Vagina (tissue), 2 donors: ENCODE results near the gene TRIM33. TPM values are rescaled to one million over a fixed set of nuclear protein-coding genes. Genes with fewer than 3 reads are reported as not detected.

ENCODE experiments used
- DNase-seq, 2 donors: peaks; one replicate each; pipeline ENCODE4 v3.0.0-alpha.2; 2017; ENCODE audit errors: extremely low spot score in 2 of 2
- H3K27ac ChIP-seq: fragments of 200-600 bp; sonication (generic); one replicate; pipeline ENCODE4 v1.5.1; 2019
- H3K27me3 ChIP-seq: fragments of 200-600 bp; sonication (generic); one replicate; pipeline ENCODE4 v1.5.1; 2019
- H3K36me3 ChIP-seq, 2 donors: fragments of 200-600 bp; sonication (generic); one replicate each; pipeline ENCODE4 v1.5.1; 2017 to 2019
- H3K4me1 ChIP-seq: fragments of 200-600 bp; sonication (generic); one replicate; pipeline ENCODE4 v1.5.1; 2019
- H3K4me3 ChIP-seq, 2 donors: fragments of 200-600 bp; sonication (generic); 1 replicate in 1 of 2; 2 replicates in 1 of 2; pipeline ENCODE4 v1.5.1; 2016 to 2019
- H3K9me3 ChIP-seq: fragments of 200-600 bp; sonication (generic); one replicate; pipeline ENCODE4 v1.5.1; 2019
- POLR2A ChIP-seq, 2 donors: fragments of 450-650 bp; IDR thresholded peaks; one replicate each; pipeline ENCODE4 v1.6.1; 2017; ENCODE audit warnings: antibody characterized with exemption in 2 of 2, mild to moderate bottlenecking in 2 of 2, moderate library complexity in 2 of 2
- POLR2AphosphoS5 ChIP-seq, 2 donors: sonication (generic); formaldehyde crosslinking; IDR thresholded peaks; one replicate each; pipeline ENCODE4 v1.9.0; 2017; ENCODE audit warnings: antibody characterized with exemption in 2 of 2, mild to moderate bottlenecking in 2 of 2, low read depth in 1 of 2; ENCODE audit not compliant: insufficient read depth in 1 of 2
- intact Hi-C: fragments of 100-400 bp; cut with DNase I; formaldehyde crosslinking; loops from one replicate; pipeline ENCODE4 v1.15.1; 2023
- total RNA-seq: library from RNA; depleted of rRNA; stranded (reverse); fragments of >200 nt; gene quantifications from one replicate; pipeline ENCODE4 v1.2.3, GENCODE V29; 2016
- TF ChIP-seq, protein P1 (sequence below), 3 experiments: fragments of 450-650 bp in 2 of 3; fragments of 200-600 bp in 1 of 3; sonication (generic) in 1 of 3; IDR thresholded peaks; one replicate each; pipeline ENCODE4 v1.5.1; 2017 to 2019; ENCODE audit warnings: antibody characterized with exemption in 3 of 3, mild to moderate bottlenecking in 2 of 3, moderate library complexity in 2 of 3

The TRIM33 gene
- total RNA-seq, 1 donor from 2014 or later: 35.8 TPM

DNA sequence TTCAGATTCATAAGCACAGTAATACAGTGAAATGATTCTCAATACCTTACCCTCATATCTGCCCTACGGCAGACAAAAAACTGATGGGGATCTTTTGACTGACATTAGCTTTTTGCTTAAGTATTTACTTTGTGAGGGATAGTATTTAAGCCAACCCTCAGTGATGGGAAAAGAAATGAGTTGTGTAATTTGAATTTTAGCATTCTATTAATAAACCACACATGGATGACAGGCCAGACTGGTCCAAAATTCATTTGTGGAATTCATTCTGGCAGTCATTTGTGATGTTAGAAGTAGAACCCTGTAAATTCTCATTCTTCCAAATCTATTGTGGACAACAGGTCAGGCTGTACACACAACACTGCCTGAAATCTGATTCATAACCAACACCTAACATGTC, 14.9 kb downstream of the TRIM33 start:
- Histone ChIP-seq H3K27ac (no peak overlapping the region), H3K27me3 (no peaks in the 10 kb centered on the region), H3K4me3 (no peak overlapping the region), H3K9me3 (no peaks in the 10 kb centered on the region), H3K4me1 (peaks cover 39% of the 10 kb centered on the region), H3K36me3 (no peaks in the 10 kb centered on the region)
- no peak for DNase-seq
- intact Hi-C loops: no loop called here
- TF ChIP-seq, protein P1, sequence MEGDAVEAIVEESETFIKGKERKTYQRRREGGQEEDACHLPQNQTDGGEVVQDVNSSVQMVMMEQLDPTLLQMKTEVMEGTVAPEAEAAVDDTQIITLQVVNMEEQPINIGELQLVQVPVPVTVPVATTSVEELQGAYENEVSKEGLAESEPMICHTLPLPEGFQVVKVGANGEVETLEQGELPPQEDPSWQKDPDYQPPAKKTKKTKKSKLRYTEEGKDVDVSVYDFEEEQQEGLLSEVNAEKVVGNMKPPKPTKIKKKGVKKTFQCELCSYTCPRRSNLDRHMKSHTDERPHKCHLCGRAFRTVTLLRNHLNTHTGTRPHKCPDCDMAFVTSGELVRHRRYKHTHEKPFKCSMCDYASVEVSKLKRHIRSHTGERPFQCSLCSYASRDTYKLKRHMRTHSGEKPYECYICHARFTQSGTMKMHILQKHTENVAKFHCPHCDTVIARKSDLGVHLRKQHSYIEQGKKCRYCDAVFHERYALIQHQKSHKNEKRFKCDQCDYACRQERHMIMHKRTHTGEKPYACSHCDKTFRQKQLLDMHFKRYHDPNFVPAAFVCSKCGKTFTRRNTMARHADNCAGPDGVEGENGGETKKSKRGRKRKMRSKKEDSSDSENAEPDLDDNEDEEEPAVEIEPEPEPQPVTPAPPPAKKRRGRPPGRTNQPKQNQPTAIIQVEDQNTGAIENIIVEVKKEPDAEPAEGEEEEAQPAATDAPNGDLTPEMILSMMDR (IDR thresholded peaks at IDR 0.05): no peak
- TF ChIP-seq POLR2A (IDR thresholded peaks at IDR 0.05): no peak
- no peak for TF ChIP-seq POLR2AphosphoS5 (IDR thresholded peaks at IDR 0.05; ENCODE audit: insufficient read depth in 1 of 2, low read depth in 1 of 2)

DNA sequence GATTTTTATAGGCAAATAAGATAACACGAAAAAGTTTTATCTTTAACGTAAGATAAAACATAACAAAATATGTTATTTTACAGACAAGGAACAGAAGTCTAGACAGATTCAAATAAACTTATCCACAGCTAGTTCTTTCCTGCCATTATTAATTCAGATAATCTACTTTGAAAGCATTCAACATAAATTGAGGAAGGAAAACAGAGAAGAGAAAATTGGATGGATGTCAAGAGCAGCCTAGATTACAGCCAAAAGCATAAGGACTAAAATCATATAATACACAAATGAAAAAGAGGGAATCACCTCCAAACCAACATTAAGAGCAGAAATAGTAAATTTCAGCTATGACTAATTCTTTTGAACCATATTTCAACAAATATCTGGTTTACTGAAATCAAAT, 15.5 kb downstream of the TRIM33 start:
- Histone ChIP-seq H3K4me3 (no peak overlapping the region), H3K9me3 (no peaks in the 10 kb centered on the region), H3K27me3 (no peaks in the 10 kb centered on the region), H3K27ac (no peak overlapping the region), H3K36me3 (no peaks in the 10 kb centered on the region), H3K4me1 (peaks cover 39% of the 10 kb centered on the region)
- intact Hi-C loops: no loop called here
- TF ChIP-seq POLR2A (IDR thresholded peaks at IDR 0.05): no peak
- TF ChIP-seq, protein P1 (IDR thresholded peaks at IDR 0.05): no peak
- no peak for DNase-seq

DNA sequence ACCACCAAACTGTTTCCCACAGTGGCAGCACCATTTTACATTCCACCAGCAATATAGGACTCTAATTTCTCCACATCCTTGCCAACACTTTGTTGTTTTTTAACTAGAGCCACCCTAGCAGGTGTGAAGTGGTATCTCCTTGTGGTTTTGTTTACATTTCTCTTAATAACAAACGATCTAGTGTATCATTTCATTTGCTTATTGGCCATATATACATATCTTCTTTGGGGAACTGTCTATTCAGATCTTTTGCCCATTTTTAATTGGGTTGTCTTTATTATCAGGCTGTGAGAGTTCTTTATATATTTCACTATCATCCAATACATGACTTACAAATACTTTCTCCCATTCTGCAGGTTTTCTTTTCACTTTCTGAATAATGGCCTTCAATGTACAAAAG, 18.0 kb downstream of the TRIM33 start:
- TF ChIP-seq, protein P1 (IDR thresholded peaks at IDR 0.05): no peak
- TF ChIP-seq POLR2A (IDR thresholded peaks at IDR 0.05): no peak
- no peak for TF ChIP-seq POLR2AphosphoS5 (IDR thresholded peaks at IDR 0.05; ENCODE audit: insufficient read depth in 1 of 2, low read depth in 1 of 2)
- Histone ChIP-seq H3K4me1 (peaks cover 32% of the 10 kb centered on the region), H3K36me3 (no peaks in the 10 kb centered on the region), H3K9me3 (no peaks in the 10 kb centered on the region), H3K4me3 (no peak overlapping the region), H3K27ac (no peak overlapping the region), H3K27me3 (no peaks in the 10 kb centered on the region)
- DNase-seq: no peak
- intact Hi-C loops: no loop called here

DNA sequence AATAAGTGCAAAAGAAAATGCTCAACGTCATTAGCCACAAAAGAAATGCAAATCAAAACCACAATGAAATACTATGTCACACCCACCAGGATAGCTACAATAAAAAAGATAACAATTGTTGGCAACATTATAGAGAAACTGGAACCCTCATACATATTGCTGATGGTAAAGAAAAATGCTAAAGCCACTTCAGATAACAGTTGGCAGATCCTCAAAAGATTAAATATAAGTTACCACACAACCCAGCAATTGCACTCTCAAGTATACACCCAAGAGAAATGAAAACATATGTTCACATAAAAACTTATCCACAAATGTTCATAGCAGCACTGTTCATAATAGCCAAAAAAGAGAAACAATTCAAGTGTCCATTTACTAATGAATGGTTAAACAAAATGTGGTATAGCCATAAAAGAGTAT, 20.7 kb downstream of the TRIM33 start:
- Histone ChIP-seq H3K9me3 (no peaks in the 10 kb centered on the region), H3K4me1 (peaks cover 19% of the 10 kb centered on the region), H3K27me3 (no peaks in the 10 kb centered on the region), H3K36me3 (no peaks in the 10 kb centered on the region), H3K4me3 (no peak overlapping the region), H3K27ac (no peak overlapping the region)
- TF ChIP-seq POLR2AphosphoS5 (IDR thresholded peaks at IDR 0.05; ENCODE audit: insufficient read depth in 1 of 2, low read depth in 1 of 2) (no peak), POLR2A (IDR thresholded peaks at IDR 0.05) (no peak)
- TF ChIP-seq, protein P1 (IDR thresholded peaks at IDR 0.05): no peak
- DNase-seq: no peak
- intact Hi-C loops: no loop called here

DNA sequence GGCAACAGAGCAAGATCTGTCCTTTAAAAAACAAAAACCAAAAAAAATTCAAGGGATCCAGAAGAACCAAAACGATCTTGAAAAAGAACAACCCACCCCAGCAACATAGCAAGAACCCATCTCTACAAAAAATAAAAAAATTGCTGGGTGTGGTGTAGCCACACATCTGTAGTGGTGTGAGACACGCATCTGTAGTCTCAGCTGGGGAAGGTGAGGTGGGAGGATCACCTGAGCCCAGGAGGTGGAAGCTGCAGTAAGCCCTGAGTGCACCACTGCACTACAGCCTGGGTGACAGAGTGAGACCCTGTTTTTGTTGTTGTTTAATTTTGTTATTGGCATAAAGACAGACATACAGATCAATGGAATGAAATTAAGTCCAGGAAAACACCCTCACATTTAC, 22.3 kb downstream of the TRIM33 start:
- Histone ChIP-seq H3K4me1 (peaks cover 16% of the 10 kb centered on the region), H3K4me3 (no peak overlapping the region), H3K9me3 (no peaks in the 10 kb centered on the region), H3K36me3 (no peaks in the 10 kb centered on the region), H3K27me3 (no peaks in the 10 kb centered on the region), H3K27ac (no peak overlapping the region)
- intact Hi-C loops: no loop called here
- TF ChIP-seq POLR2AphosphoS5 (IDR thresholded peaks at IDR 0.05; ENCODE audit: insufficient read depth in 1 of 2, low read depth in 1 of 2) (no peak), POLR2A (IDR thresholded peaks at IDR 0.05) (no peak)
- TF ChIP-seq, protein P1 (IDR thresholded peaks at IDR 0.05): no peak
- no peak for DNase-seq
